Stimulated activated CD4-positive, alpha-beta T cell treated with anti-CD3 and anti-CD28 coated beads, Interleukin-12 subunit alpha, Interleukin-12 subunit beta, amount 100 ng/mL, for 4 hours (primary cell): ENCODE measurements around the gene ZFYVE27.

Source experiments
- DNase-seq: peaks from one replicate; pipeline ENCODE4 v3.0.0-alpha.2; 2020

The ZFYVE27 gene

DNA sequence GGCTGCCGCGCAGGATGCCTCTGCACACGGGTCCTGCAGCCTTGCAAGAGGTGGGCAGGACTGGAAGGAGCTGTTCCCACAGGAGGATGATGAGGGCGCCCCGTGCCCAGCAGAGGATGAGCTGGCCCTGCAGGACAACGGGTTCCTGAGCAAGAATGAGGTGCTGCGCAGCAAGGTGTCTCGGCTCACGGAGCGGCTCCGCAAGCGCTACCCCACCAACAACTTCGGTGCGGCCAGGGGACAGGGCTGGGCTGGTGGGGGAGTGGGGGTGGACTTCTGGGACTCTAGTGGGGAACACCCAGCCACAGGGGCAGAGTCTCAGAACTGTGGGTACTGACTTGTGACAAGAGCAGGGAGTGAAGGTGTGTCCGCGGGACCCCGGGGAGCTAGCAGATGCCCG lies 16.0 kb downstream of the ZFYVE27 start:
- DNase-seq: no peak

DNA sequence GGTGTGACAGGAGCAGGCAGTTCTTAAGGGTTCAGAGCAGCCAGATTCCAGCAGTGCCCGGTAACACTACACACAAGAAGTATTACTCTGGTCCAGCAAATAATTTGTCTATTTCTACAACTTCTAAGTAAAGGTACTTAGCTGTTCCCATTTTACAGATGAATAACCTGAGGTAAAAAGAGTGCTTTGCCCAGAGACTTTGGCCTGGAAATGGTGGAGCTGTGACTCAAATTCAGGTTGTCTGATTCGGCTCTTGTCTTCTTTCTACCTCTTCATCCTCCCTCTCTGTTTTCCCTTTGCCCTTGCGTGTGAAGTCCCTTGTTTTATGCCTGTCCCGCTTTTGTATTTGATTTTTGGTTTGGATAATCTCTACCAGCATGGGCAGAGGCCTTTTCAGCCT lies 17.8 kb downstream of the ZFYVE27 start:
- no peak for DNase-seq

DNA sequence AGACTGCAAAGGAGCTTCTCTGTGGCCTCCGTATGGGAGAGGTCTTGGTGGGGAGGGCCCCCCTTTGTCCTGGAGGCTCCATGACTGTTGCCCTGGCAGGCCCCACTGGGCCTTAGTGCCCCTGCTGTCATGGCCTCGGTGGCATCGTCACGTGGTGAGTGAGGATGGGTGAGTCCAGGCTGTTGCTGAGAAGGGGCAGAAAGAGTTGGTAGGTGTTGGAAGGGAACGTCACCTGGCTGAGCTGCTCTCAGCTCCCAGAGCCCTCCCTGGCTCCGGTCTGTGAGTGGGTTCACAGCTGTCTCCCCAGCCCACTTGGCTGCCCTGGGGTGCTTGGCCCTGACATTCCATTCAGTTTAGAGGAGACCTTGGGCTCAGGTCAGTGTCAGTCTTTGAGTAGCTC lies 18.8 kb downstream of the ZFYVE27 start:
- DNase-seq: no peak

DNA sequence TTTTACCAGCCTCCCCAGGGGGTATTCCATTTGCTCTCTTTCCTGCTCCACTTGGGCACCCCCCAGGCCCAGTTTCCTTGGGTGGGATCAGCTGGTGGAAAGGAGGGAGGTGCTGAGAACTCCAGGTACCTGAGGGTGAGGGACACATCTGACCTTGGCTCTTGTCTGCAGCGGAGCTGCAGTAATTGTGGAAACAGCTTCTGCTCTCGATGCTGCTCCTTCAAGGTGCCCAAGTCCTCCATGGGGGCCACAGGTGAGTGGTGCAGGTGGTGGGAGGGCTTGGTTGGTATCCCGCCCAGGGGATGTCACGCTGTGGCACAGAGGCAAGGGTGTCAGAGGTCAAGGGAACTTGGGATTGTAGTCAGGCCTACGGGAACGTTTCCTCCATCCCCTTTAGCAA lies 20.5 kb downstream of the ZFYVE27 start:
- DNase-seq: no peak

DNA sequence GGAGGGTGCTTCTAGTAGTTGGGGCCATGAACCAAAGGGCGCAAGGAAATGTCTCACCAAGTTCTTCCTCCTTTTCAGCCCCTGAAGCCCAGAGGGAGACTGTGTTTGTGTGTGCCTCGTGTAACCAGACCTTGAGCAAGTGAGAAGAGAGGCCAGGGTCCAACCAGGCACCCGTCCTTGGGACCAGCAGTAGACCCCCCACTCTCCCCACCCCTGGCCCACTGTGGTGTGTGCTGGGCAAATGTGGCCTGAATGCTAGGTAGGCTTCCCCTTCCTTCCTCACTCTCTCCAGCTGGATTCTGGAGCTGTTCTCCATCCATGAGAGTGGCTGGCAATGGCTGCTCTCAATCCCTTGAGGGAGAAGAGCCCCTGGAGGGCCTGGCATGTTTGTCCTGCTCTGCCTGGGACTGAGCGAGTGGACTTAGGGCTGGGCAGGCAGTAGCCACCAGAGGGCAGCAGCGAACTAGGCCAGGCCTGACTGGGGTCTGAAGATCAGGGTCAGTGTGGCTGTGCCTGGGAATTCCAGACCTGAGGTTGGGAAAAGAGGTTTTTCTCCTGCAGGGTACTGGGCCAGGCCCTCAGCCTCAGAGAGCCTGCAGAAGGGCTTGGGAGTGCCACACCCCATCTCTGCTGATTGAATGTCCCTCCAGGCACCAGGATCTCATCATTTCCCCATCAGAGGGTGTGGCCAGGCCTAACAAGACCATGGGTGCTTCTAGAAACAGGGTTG lies 22.4 kb downstream of the ZFYVE27 start:
- peak; percentile 45 for DNase-seq

DNA sequence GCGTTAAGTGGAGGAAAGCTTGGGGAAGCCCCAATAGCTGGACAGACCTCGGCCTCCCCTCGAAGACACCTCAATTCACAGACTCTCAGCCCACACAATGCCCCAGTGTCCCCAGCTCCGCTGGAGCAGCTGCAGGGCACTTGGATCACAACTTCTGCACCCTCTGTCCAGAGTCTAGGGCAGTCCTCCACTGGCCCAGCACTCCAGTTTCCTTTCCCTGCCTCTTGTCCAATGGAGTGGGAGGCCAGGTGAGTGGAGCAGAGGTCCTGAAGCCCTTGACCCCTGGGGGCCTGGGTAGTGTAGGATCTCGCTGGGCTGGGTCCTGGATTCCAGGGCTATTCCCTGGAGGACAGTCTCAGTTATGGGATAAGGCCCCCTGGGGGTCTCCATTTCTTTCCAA lies 23.0 kb downstream of the ZFYVE27 start:
- DNase-seq: no peak

DNA sequence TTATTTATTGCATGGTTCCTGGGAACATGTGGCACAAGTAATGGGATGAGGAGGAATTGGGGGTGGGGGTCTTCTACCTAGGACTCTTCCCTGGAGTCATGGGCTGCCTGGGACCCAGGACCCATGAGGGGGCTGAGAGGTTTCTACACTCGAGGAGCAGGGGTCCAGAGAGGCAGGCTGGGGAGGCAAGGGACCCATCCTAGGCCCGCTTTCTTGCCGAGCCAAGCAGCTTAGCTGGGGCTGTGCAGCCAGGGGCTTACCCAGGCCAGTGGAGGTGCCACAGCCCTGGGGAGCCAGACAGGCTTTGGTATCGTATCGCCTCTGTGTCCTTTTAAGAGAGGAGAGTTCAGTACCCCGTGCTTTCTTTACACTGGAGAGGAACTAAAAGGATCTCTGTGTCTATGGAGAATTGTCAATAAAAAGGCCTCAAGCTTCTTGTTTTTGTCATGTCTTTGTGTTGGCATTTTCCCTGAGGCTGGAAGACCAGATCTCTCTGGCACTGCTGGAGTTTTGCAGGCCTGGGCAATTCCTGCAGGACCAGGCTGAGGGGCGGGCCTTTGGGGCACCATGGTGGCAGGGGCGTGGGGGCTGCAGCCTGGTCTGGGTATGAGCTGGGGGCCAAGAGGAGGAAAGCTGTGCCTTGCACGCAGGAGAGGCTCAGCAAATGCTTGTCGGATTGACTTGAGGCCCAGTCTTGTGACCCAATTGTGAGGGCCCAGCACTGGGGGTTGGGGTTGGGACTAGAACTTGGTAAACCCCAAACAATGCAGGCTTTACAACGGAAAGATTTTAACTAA lies 23.7 kb downstream of the ZFYVE27 start:
- DNase-seq: no peak

DNA sequence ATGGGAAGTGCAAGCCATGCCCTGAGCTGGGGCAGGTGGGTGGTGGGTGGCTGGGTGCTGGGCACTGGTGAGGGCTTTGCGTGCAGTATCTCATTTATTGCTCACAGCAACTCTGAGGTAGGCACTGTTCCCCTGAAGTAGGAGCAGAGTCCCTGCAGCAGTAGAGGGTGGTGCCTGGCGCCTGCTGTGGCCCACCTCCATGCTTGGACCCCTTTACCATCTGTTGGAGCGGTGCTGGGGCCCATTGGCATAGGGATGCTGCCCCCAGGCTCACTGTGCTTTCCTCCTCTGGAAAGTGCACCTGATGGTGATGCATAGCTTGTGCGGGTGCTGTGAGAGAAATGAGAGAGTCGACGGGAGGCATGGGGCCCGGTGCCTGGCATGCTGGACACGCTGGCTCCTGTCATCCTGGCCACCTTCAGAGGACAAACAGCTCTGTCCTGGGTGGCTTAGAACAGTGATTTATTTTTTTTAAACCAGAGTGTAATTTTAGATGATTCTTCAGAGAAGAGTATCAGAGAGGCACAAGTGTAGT lies 24.5 kb downstream of the ZFYVE27 start:
- DNase-seq: no peak

DNA sequence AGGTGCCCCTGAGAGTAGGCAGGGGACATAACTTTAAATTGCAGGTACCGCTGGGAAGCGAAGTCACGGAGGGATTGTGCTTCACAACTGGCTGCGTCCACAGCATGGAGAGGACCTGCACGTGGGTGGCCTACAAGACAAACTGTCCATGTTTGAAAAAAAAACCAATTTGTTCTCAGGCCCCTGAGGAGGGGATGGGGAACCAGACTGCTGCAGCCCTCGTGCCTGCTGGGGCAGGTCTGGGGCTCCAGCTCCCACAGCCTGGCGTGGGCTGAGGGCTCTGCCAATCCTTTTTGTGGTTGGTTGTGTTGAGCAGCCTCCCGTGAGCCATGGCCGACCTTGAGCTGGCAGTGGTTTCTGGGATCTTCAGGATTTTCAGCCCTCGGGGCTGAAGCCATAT lies 25.1 kb downstream of the ZFYVE27 start:
- no peak for DNase-seq

DNA sequence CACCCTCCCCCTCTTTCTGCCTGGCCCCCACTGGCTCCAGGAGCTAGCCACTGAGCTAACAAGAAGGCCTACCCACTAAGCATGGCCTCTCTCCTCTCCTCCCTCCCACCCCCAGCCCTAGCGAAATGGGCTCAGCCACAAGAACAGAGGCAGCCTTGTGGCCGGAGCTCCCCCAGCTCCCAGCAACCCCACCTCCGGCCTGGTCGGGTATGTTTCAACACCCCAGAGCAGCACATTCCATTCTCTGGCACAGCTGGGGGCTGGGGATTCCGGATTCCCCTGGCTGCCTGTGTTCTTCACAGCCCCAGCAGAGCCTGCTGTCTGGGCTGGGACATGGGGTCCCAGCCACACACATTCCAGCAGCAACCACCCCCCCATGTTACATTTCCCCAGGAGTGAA lies 25.9 kb downstream of the ZFYVE27 start:
- DNase-seq: no peak

DNA sequence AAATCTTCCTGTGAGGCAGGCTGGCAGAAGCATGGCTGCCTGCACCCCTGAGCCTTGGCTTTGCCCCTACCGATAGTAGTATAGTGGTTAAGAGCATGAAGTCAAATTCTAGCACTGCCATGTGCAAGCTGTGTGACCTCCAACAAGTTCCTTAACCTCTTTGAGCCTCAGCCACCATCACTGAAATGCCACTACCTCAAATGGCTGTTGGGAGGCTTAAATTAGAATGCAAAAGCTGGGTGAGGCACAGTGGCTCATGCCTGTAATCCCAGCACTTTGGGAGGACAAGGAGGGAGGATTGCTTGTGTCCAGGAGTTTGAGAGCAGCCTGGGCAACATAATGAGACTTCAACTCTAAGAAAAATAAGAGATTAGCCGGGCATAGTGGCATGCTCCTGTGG lies 26.5 kb downstream of the ZFYVE27 start:
- DNase-seq: no peak

DNA sequence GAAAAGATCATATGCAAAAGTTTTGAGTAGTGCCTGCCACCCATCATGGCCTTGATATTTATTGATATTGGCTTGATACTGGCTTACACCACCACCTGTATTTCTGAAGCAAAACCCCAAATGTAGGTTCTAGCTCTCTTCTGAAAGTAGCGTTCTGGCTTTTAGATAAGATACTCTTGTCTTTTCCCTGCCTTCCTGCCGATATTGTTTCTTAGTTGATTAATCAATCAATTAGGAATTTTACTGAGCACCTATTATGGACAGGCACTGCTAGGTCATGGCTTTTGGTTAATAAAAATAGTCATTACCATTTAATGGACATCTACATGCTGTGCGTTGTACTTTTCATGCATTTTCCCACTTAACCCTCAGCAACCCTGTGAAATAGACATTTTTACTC lies 27.0 kb downstream of the ZFYVE27 start:
- no peak for DNase-seq

DNA sequence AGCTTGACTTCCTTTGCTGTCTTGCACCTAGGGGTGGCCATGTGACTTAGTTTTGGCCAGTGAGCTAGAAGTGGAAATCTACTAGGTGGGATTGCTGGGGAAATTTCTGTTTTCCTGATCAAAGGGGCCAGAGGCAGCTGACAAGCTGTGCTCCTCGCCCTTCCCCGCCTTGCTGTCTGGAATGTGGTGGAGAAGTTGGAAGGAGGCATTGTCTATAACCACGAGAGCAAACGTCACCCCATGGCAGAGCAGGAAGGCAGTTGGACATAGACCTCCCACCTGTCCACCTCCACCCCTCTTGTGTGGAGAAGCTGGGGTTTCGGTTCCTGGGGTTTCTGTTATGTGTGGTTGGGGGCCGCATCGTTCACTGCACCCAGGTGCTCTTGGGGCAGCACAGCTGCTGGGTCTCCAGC lies 27.6 kb downstream of the ZFYVE27 start:
- no peak for DNase-seq

DNA sequence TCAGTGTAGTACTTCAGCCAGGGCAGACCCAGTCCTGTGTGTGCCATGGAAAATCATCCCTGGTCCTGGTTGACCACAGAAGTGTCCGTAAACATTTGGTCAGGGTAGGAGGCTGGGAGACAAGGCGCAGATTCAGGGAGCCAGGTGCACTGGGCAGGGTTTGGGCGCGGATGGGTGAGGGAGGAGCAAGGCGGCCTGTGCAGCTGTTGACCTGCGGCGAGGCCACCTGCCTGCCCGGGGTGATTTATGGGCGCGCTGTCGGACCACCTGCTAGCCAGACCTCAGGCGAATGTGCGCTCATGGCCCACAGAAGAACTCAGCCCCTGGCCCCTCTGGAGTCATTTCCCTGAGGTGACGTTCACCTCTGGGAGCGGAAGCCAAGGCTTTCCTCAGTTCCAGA lies 28.3 kb downstream of the ZFYVE27 start:
- no peak for DNase-seq

DNA sequence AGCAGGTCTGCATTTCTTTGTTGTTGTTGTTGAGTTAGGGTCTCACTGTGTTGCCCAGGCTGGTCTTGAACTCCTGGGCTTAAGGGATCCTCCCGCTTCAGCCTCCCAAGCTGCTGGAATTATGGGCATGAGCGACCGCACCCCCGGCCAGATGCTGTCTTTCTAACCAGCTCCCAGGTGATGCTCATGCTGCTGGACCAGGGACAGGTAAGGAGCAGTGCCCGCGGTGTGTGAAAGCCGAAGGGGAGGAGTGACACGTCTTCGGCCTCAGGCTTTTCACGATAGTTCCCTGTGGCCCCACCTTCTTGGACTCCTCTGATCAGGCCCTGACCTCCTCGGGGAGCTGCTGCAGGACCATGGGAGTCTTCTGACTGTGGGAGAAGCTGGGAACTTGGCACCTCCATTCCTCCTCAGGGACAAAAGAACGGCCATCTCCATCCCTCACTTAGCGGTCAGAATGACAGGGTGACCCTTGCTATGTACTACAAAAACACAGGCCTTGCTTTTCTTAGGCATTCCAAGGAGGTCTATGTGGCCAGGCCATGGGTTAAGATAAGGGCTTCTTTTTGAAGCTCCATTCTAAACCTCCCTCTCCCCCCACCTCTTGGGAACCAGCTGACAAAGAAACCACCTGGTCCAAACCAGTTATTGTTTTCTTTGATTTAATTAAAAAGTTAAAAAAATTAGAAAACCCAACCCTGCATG lies 29.3 kb downstream of the ZFYVE27 start:
- DNase-seq: no peak

DNA sequence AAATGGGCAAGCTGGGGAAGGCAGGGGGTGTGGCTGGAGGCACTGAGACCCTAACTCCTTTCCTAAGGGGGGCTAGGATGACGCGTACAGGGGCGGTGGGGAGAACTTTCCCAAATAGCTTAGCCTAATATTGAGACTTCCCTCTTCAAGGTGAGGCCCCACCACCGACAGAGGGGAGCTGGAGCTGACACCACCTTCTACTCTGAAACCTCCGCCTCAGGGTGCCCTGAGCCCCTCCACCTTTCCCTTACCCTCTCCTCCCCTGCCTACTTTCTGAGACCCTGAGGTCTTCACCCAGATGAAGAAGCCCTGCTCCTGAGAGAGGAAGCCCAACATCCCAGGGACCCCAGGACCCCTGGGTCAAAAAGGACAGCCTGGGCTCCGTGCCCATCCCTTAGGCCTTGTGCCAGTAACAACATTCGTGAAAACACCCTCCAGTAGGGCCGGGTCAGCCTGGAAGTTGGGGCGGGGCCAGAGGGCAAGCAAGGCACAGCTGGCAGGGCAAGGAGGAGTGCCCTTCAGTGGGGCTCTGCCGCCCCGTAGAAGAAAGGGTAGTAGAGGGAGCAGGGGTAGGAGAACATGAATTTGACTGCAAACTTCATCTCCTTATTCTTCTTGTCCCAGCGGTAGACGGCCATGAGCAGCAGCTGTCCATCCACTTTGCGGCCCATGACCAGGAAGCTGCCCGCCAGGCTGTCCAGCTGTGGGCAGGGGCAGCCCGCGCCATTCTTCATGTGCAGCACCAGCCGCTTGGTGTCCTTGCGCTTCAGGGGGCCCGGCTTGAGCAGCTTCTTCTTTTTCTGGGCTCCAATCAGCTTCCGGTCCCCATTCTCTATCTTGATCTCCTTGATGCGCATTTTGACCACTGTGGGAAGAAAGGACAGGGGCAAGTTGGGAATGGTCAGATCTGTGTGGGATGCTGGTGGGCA lies 30.3 kb downstream of the ZFYVE27 start:
- no peak for DNase-seq

DNA sequence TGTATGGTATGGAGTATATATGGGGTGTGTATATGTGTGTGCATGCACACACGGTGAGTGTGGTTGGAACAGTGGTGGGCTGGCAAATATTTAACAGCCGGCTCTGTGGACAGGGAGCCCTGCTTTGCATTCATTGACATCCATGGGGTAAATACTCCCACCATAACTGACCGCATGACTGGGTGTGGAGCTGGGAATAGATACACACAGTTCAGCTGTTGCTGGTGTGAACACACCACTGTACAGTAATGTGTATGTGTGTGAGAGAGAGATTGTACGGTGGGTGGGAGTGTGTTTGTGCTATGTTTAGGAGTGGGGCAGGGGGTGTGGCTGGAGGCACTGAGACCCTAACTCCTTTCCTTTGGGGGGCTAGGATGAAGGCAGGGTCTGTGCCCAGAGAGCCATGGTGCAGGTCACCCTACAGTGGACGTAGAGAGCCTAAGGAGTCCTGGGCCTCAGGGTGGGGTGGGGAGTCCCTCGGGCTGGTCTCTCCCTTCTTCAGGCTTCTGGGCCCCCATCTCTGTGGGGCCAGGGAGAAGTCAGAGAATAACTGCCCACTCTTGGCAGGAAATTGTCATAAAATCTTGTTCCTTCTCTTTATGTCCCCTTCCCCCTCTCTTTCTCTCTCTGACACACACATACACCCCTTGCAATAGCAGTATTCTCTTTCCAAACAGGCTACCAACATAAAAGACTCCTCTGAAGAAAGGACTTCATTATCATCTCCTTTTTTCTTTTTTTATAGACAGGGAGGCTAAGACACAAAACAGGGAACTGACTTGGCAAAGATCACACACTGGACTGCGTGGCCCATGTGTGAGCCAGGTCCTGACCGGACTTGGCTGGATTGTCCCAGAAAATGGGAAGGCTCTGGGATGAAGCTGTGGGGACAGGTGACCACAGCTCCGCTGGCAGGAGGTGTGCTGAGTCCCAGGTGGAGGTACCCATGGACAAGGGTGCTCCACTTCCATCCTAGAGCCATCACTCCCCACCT lies 31.7 kb downstream of the ZFYVE27 start:
- DNase-seq: no peak

DNA sequence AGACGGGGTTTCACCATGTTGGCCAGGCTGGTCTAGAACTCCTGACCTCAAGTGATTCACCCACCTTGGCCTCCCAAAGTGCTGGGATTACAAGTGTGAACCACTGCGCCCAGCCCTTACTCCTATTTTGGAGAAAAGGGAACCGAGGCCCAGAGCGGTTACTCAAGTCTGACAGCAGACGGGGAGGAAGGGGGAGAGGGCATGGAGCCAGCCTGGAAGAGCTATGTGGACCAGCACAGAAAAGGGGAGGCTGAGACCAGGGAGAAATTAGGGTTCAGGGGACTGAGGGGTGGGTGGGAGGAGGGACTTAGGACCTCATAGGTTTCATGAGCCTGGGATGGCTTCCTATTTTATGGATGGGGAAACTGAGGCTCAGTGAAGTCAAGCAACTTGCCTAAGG lies 33.3 kb downstream of the ZFYVE27 start:
- no peak for DNase-seq

DNA sequence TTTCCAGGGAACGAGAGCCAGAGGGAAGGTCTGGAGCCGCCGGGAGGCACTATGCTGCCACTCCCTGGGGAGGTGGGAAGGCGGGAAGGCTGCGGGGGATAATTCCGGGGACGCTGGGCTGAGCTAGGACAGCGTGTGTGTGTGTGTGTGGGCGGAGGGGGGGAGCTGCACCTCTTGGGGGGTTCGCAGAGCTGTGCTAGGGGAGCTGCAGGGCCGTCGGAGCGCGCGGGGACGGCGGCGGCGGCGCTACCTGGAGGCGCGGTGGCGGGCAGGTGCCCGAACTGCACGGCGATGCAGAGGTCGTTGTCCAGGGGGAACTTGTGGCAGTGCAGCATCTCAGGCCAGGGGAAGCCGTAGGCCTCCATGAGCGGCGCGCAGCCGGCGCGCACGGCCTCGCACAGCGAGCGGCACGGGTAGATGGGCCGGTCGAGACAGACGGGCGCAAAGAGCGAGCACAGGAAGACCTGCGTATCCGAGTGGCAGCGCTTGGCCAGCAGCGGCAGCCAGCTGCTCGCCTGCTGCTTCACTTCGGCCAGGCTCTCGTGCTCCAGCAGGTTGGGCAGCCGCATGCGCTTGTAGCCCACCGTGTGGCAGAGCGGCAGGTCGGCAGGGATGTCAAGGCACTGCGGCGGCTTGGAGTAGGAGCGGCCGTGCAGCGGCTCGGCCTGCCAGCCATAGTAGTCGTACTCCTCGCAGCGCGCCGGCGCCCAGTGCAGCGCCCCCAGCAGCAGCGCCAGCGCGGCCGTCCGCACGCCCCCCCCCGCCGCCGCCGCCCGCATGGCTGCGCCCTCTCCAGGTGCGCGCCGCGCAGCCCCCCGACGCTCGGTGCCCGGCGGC lies 34.3 kb downstream of the ZFYVE27 start:
- no peak for DNase-seq
